Measurements from ENCODE around the gene KLF2.
A peak's percentile ranks its signal among the peaks of the same experiment; 100 is the strongest.

Gene KLF2

DNA sequence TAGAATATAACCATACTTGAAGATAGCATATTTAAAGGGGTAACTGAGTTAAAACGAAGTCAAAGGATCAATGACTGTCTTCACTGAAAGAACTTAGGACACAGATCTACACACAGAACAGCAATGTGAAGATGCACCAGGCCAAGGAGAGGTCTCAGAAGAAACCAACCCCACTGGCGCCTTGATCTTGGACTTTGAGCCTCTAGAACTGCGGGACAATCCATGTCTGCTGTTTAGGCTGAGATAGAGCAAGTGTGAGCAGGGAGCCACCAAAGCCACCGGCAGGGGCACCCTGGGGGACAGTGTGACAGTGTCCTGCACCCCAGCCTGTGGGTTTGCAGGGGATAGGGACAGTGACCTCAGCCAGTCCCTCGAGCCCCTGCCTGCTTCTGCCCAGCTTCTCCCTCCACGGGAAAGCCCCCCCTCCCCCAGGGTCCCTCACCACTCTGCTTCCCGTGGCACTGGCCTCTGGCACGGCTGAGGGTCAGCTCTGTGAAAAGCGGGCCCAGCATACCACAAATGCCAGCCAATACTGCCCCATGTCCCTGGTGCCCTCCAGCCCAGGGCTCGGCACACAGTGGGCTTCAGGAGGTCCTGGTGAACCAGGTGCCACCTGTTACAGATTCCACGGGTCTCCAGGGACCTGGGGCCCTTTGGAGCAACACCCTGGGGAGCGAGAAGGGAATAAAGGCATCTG lies 40.8 kb downstream of the KLF2 start:
- DNase-seq: no peak

DNA sequence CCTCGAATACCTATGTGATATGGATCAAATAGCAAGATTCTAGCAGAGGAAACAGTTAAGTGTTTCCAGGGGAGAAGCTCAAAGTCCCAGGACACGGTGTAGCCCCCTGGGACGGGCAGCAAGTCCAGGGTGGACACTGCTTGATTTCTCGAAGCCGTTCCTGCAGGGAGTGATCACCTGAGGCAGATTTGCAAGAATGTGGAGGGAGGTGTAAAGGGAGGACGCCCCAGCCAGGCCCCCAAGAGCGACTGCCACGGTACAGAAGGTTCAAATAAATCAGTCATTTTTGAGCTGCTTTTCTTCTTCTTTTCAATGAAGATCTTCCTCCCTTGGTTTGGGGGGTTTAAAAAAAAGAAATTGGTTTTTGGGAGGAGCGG lies 41.4 kb downstream of the KLF2 start:
- no peak for DNase-seq

DNA sequence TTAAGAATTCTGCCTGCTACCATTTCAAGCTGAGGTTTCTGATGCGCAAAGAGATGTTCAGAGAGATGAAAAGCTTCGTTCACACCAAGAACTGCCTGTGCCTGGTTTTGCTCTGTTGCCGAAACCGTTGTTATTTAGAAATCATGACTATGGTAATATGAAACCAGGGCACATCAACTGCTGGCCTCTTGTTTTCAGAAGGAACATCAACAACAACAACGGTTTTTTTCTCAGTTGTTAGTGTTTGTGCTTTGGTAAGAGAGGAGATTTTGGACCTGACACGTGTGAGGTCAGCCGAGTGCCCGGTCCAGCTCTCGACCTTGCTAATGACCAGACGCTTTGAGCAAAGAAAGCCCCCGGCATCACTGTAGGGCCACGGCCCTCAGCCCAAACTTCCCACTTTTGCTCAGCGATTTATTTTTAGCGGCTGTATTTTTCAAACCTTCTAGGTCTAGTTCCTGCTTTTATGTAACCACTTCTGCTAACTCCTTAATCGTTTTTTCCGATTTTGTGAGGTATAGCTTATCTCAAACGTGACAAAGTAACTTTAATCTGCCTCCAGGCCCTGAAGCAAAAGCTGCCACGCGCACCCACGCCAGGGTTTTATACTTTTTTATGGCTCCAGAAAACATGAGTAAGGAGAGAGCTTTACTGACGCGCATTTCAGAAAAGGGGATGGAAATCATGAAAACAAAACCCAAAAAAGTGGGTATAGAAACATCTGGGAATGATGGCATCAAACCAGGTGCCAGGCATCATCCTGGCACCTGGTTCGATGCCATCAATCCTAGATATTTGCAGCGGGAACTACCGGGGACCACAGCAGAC lies 42.0 kb downstream of the KLF2 start:
- peak; percentile 58 for DNase-seq

- peak; percentile 66 for DNase-seq
Measured at GRCh38 chr19:16367261-16367683, 42.6 kb downstream of the KLF2 start.

DNA sequence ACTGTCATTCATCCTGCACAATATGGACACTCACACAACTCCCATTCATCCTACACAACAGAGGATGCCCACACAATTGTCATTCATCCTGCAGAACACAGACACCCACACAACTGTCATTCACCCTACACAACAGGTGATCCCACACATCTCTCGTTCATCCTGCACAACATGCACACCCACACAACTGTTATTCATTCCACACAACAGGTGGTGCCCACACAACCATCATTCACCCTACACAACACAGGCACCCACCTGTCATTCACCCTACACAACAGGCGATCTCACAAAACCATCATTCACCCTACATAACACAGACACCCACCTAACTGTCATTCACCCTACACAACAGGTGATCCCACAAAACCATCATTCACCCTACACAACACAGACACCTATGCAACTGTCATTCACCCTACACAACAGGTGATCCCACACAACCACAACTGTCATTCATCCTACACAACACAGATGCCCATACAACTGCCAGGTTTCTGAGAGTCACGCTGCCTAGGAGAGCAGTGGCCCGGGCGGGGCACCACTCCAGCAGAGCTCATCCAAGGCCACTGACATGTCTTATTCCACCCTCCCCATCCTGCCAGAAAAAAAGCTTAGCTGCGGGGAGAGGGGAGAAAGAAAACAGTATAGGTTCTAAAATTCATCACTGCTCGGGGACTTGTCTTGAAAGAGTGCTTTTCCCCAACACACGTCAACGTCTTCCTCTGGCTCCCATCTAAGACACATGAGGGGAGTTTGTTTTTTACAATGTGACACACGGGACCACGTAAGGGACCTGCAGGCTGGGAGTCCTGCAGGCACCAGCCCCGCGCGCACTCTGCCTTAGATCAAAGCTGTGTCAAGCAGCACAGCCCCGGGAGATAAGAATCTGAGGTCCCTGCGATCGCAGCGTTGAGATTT lies 44.0 kb downstream of the KLF2 start:
- DNase-seq: peak; percentile 88

DNA sequence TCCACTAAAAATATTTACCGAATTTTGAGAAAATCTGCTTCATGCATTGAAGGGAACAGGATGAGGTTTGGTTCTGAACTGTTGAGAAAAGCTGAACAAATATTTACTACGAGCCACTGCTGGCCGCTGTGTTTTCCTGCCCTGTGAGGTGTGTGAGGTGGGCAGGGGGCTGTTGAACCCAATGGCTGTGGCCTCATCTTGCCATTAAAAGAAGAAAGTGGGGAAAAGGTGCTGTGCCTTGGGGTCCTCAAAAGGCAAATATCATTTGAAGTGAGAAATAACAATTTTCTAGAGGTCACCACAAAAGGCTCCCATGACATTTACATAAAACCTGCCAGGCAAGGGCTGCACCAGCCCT lies 44.7 kb downstream of the KLF2 start:
- DNase-seq: no peak

GRCh38 chr19:16369664-16370576 lies 45.3 kb downstream of the KLF2 start:
- DNase-seq: peak; percentile 86

DNA sequence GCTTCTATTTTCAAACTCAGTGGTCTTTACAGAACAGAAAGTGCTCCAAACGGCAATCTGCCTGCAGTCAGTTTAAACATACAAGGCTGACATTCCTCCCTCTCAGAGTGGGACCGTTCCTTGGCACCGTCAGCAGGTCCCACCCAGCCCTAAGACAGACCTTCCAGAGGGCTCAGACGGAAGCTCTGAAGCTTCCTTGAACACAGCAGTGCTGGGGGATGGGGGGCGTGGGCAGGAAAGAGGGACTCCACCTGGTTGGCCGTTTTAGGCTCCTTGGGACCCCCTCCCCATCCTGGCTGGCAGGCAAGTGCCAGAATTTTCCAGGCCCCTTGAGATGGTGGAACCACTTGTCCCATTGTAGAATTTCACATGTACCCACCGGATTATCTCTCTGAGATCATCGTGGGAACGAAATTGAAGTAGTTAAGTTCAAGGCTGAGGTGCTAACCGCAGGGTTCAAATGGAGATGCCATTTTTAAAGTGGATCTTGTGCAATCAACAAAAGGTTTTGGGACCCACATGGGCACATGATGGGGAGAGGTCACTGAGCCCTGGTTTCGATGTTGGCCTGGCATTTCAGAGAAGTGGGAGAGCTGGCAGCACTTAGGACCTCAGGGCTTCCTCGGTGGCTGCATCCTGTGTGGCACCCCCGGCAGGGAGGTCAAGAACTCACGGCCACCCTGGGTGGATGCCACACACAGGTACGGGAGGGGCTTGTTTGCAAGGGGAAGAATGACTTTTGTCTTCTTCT lies 46.2 kb downstream of the KLF2 start:
- DNase-seq: no peak

DNA sequence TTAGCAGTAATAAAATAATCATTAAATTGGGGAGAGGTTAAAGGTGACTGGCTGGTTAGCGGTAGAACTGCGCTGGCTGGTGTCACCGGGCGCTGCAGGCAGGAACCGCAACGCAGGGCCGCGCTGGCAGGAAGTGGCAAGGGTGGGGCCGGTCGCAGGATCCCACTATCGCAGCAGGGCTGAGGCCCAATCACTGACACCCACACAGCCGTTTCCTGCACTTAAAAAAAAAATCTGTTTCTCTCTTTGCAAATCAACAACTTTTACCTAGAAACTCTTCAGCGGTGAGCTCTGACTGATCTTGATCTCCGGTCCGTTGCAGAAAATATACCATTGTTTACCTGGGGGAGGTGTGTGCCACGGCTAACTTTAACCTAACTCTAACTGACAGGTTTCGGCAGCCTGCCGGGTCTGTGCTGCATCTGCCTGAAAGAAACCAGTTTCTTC lies 46.9 kb downstream of the KLF2 start:
- peak; percentile 93 for DNase-seq

- no peak for DNase-seq
Measured at GRCh38 chr19:16372065-16372915, 47.7 kb downstream of the KLF2 start.

GRCh38 chr19:16373079-16373478 lies 48.5 kb downstream of the KLF2 start:
- no peak for DNase-seq

DNA sequence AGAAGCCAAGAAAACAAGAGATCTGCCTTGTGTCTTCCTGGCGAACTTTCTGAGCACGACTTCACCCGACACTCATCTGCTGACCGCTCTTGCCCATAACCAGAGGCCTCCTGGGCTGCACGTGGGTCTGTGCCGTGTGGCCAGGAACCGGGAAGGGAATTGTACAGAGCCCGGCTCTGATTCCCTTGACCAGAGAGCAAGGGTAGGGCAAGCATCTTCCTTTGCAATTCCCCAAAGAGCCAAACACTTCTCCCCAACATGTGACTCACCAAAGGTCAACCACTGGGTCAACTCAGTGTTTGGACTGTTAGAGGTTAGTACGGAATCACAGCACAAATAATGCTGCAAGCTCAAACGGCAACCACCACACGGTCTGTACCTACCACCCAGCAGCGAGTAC lies 48.9 kb downstream of the KLF2 start:
- no peak for DNase-seq

GRCh38 chr19:16373989-16374388 lies 49.4 kb downstream of the KLF2 start:
- DNase-seq: no peak

- no peak for DNase-seq
Measured at GRCh38 chr19:16374436-16374835, 49.8 kb downstream of the KLF2 start.

DNA sequence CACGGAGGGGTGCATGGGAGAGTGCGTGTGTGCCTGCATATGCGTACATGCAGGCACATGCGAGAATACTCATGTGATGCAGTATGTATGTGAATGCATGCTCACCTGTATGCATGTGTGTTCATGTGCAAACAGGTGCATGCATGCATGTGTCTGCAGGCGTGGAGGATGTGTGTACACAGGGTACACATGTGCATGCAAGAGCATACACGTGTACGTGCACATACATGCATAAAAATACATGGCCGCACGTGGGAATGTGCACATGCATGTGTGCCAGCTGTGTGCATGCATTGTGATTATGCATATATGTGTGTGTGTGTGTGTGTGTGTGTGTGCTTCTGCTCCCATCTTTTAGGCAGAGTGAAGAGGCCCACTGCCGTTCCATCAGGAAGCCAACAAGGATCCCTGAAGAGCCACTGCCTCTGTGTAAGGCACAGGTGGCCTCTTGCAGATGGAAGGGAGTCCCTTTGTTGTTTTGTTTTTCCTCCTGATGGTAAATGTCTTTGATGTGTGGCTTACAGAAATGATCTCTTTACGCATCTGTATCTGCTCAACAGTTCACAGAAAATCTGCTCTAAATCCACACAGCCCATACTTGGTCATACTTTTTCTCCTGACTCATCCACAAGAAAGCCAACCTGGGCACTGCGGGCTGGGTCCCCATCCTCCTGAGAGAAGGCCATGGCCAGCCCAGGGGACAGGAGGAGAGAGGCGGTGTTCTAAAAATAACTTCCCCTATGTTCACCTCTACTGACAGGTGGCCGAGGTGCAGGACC lies 50.7 kb downstream of the KLF2 start:
- no peak for DNase-seq

- DNase-seq: no peak
Measured at GRCh38 chr19:16375936-16376185, 51.2 kb downstream of the KLF2 start.

- no peak for DNase-seq
Measured at GRCh38 chr19:16376241-16376640, 51.6 kb downstream of the KLF2 start.

DNA sequence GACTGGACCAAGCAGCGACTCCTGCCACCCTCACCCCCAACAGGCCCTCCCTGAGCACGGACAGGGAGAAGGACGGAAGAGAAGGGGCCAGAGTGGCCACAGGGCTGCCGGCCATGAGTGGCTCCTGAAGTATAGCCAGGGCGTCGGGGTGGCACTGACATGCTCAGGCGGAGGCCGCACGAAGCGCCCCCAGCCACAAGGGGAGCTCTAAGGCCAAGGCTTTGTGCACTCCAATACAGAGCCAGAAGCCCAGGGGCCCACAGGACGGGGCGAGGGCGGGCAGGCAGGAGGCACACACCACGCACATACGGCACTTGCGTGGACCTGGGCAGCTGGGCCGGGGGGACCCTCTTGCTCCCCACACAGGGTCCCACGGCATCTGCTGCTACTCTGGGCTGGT lies 52.0 kb downstream of the KLF2 start:
- DNase-seq: peak; percentile 45

GRCh38 chr19:16377521-16377920 lies 52.9 kb downstream of the KLF2 start:
- no peak for DNase-seq

All from CD4-positive, alpha-beta T cell treated with Interferon gamma for 1 hour (primary cell).